HCT116 (cell line): ENCODE results near the gene ANKRD60. TPM values are rescaled to one million over a fixed set of nuclear protein-coding genes. Genes with fewer than 3 reads are reported as not detected.

Experiments
- ATAC-seq: fragments of 200-7000 bp; cut with Tn5 transposase; 2 replicates; pipeline ENCODE4 v1.9.1; 2020; ENCODE audit warnings: mild to moderate bottlenecking, moderate library complexity
- BruUV-seq: library from RNA; stranded (reverse); fragments of 400-500 nt; replicated peaks from 2 replicates; lab custom pipeline; 2021; lab: Mats Ljungman, UMichigan
- CTCF ChIA-PET: fragments of 300-600 bp; sonication (Branson Sonifier 250); formaldehyde crosslinking; loops from one replicate; lab custom pipeline; 2021; ENCODE audit warnings: antibody characterized with exemption; lab: Charles Lee
- POLR2A ChIA-PET: fragments of 300-600, 350-600 bp; sonication (Branson Sonifier 250); formaldehyde crosslinking; loops from one replicate; lab custom pipeline; 2021; ENCODE audit warnings: antibody characterized with exemption; lab: Charles Lee
- RAD21 ChIA-PET, 2 experiments: fragments of 300-600 bp; sonication (Branson Sonifier 250); formaldehyde crosslinking; loops; one replicate each; lab custom pipeline; 2023; ENCODE audit warnings: low total read pairs in 2 of 2; ENCODE audit not compliant: uncharacterized antibody in 2 of 2, unreplicated experiment in 2 of 2, low non-redundant PET in 1 of 2; lab: Charles Lee
- DNase-seq: peaks from one replicate; pipeline ENCODE4 v3.0.0-alpha.2; 2010; ENCODE audit warnings: low read depth, low spot score
- H2AFZ ChIP-seq: fragments of 200-600 bp; shearing (Covaris generic), sonication (generic); 2 replicates; pipeline ENCODE4 v1.6.1; 2017; ENCODE audit warnings: low read depth, mixed run types, mixed read lengths, antibody characterized with exemption, low read length; ENCODE audit not compliant: poor library complexity, severe bottlenecking
- H3K27ac ChIP-seq: 2 replicates; pipeline ENCODE4 v1.5.1; 2012; ENCODE audit warnings: low read depth, low read length
- H3K27me3 ChIP-seq: fragments of 200-600 bp; sonication (generic); 2 replicates; pipeline ENCODE4 v1.6.1; 2016; ENCODE audit warnings: mixed run types, low read length, mixed read lengths; ENCODE audit not compliant: insufficient read depth
- H3K36me3 ChIP-seq, 2 experiments: fragments of 200-500 bp in 1 of 2; fragments of 200-600 bp in 1 of 2; sonication (Bioruptor generic) in 1 of 2; sonication (generic) in 1 of 2; 2 replicates each; pipeline versions ENCODE4 v1.5.1 to v1.6.1; 2014 to 2016; ENCODE audit warnings: low read length in 2 of 2, inconsistent platforms in 1 of 2, mixed read lengths in 1 of 2, mixed run types in 1 of 2; ENCODE audit not compliant: insufficient read depth in 2 of 2, control insufficient read depth in 1 of 2
- H3K4me1 ChIP-seq, 2 experiments: fragments of 200-600 bp in 1 of 2; sonication (generic) in 1 of 2; 2 replicates each; pipeline versions ENCODE4 v1.5.1 to v1.6.1; 2012 to 2017; ENCODE audit warnings: low read length in 2 of 2, inconsistent platforms in 1 of 2, mild to moderate bottlenecking in 1 of 2, mixed read lengths in 1 of 2, mixed run types in 1 of 2, moderate library complexity in 1 of 2; ENCODE audit not compliant: insufficient read depth in 2 of 2, control insufficient read depth in 1 of 2
- H3K4me2 ChIP-seq: fragments of 200-600 bp; sonication (generic); 2 replicates; pipeline ENCODE4 v1.6.1; 2017; ENCODE audit warnings: mixed run types, low read length, mixed read lengths
- H3K4me3 ChIP-seq, 2 experiments: fragments of 200-600 bp in 1 of 2; sonication (generic) in 1 of 2; replicated peaks in 1 of 2; 2 replicates each; pipeline ENCODE4 v1.5.1; 2011 to 2016; ENCODE audit warnings: low read length in 2 of 2, control low read depth in 1 of 2, low read depth in 1 of 2, mild to moderate bottlenecking in 1 of 2, mixed read lengths in 1 of 2, mixed run types in 1 of 2
- H3K79me2 ChIP-seq: fragments of 200-600 bp; sonication (generic); 2 replicates; pipeline ENCODE4 v1.6.1; 2017; ENCODE audit warnings: mild to moderate bottlenecking, mixed run types, low read length, moderate library complexity, mixed read lengths; ENCODE audit not compliant: insufficient read depth
- H3K9ac ChIP-seq: fragments of 200-600 bp; sonication (generic); 2 replicates; pipeline ENCODE4 v1.6.1; 2016; ENCODE audit warnings: low read length, mixed read lengths
- H3K9me2 ChIP-seq: fragments of 200-600 bp; sonication (generic), shearing (Covaris generic); 2 replicates; pipeline ENCODE4 v1.6.1; 2017; ENCODE audit warnings: mixed run types, mild to moderate bottlenecking, moderate library complexity; ENCODE audit not compliant: insufficient read depth
- H3K9me3 ChIP-seq, 2 experiments: fragments of 200-500 bp in 1 of 2; fragments of 200-600 bp in 1 of 2; sonication (Bioruptor generic) in 1 of 2; sonication (generic) in 1 of 2; 2 replicates each; pipeline ENCODE4 v1.6.1; 2014 to 2017; ENCODE audit warnings: low read length in 2 of 2, mixed read lengths in 2 of 2, inconsistent platforms in 1 of 2, low read depth in 1 of 2, mild to moderate bottlenecking in 1 of 2, mixed run types in 1 of 2, moderate library complexity in 1 of 2; ENCODE audit not compliant: control insufficient read depth in 1 of 2, insufficient read depth in 1 of 2
- H4K20me1 ChIP-seq: fragments of 200-600 bp; sonication (generic), shearing (Covaris generic); 2 replicates; pipeline ENCODE4 v1.6.1; 2017; ENCODE audit warnings: mixed run types, mild to moderate bottlenecking, moderate library complexity; ENCODE audit not compliant: insufficient read depth
- EGR1 ChIP-seq: IDR thresholded peaks from 2 replicates; pipeline ENCODE4 v1.6.1; 2012; ENCODE audit warnings: low read depth
- EZH2phosphoT487 ChIP-seq: fragments of 200-600 bp; IDR thresholded peaks from 2 replicates; pipeline ENCODE4 v1.6.1; 2018; ENCODE audit warnings: antibody characterized with exemption, borderline replicate concordance
- FOSL1 ChIP-seq: IDR thresholded peaks from 2 replicates; pipeline ENCODE4 v1.6.1; 2012; ENCODE audit warnings: low read depth
- JUND ChIP-seq: IDR thresholded peaks from 2 replicates; pipeline ENCODE4 v1.6.1; 2012
- POLR2AphosphoS5 ChIP-seq: IDR thresholded peaks from 2 replicates; pipeline ENCODE4 v1.6.1; 2011; ENCODE audit warnings: mild to moderate bottlenecking, low read depth, low read length, moderate library complexity
- SIN3A ChIP-seq: IDR thresholded peaks from 2 replicates; pipeline ENCODE4 v1.6.1; 2012; ENCODE audit warnings: low read depth
- SP1 ChIP-seq: IDR thresholded peaks from 2 replicates; pipeline ENCODE4 v1.6.1; 2012; ENCODE audit warnings: low read depth
- TCF7L2 ChIP-seq: IDR thresholded peaks from 2 replicates; pipeline ENCODE4 v1.7.0; 2011; ENCODE audit warnings: borderline replicate concordance, inconsistent platforms; ENCODE audit not compliant: insufficient read depth, insufficient read length; ENCODE audit errors: extremely low read depth
- intact Hi-C: fragments of 100-400 bp; cut with micrococcal nuclease; formaldehyde crosslinking; loops from 2 replicates; pipeline ENCODE4 v1.10.0; 2022
- total RNA-seq: library from RNA; stranded (reverse); gene quantifications from one replicate; pipeline ENCODE4 v1.2.1, GENCODE V29; 2021; ENCODE audit not compliant: unreplicated experiment
- TF ChIP-seq, protein P1 (sequence below): IDR thresholded peaks from 2 replicates; pipeline ENCODE4 v1.6.1; 2012
- TF ChIP-seq, protein P2 (sequence below): IDR thresholded peaks from 2 replicates; pipeline ENCODE4 v1.6.1; 2012
- TF ChIP-seq, protein P3 (sequence below): IDR thresholded peaks from 2 replicates; pipeline ENCODE4 v1.6.1; 2012; ENCODE audit warnings: low read depth
- TF ChIP-seq, protein P4 (sequence below), 3 experiments: fragments of 200-600 bp in 1 of 3; sonication (generic) in 1 of 3; IDR thresholded peaks in 2 of 3; conservative IDR thresholded peaks in 1 of 3; 2 replicates each; pipeline ENCODE4 v1.5.1; 2012 to 2017; ENCODE audit warnings: low read depth in 2 of 3, low read length in 2 of 3, antibody characterized with exemption in 1 of 3, borderline replicate concordance in 1 of 3, control low read depth in 1 of 3, mild to moderate bottlenecking in 1 of 3, mixed read lengths in 1 of 3, mixed run types in 1 of 3, moderate library complexity in 1 of 3; ENCODE audit not compliant: insufficient read depth in 1 of 3

The ANKRD60 gene
- total RNA-seq, 1 experiment from 2014 or later = not detected

DNA sequence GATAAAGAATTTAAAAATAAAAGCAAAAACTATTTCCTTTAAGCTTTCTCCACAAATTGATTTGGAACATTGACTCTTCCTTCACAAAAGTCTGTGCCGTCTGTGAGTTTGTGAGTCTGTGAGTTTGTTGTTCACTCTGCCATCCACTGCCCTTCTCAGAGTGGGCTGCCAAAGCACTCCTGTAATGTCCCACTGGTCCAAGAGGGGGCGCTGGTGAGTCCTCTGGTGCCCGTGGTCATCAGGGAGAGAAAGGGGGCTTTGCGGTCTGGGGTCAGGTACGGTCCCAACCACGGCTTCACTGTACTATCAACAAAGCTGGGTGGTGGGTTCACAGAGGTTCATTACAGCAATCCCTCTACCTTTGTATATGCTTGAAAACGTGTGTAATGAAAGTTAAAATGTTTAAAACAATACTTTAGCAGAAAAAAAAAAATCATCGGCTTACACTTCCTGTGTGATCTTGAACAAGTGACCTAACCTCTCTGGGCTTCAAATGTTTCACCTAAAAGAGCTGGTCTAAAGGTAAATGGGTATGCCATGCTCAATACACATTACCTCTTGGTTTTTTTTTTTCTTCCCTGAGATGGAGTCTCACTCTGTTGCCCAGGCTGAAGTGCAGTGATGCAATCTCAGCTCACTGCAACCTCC is 5.6 kb upstream of the ANKRD60 start:
- ATAC-seq (peak; percentile 58), DNase-seq (no peak)
- intact Hi-C loops = loop anchor here (10.0 kb wide), 2 partner anchors 601 to 1221 kb away; no protein-coding TSS in a partner anchor

DNA sequence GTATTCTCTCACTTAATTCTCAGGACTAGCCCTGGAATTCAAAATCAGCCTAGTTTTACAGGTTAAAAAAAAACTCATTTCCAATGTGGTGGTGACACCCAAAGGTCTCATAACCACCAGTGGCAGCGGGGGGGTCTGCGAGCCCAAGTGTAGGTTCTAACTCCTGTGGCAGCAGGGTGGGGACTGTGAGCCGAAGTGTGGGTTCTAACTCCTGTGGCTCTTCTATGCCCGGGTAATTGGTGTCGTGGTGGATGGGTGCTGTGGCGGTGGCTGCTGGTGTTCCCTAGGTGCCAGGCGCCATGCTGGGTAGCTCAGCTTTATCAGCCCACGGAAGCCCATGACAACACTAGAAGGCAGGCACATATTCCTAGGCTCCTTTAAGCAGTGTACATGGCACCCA is 4.9 kb upstream of the ANKRD60 start:
- H3K36me3 ChIP-seq = no peaks in the 10 kb centered on the region; a peak in 1 of 4 replicates
- no peak overlapping the region for H2AFZ ChIP-seq
- H3K4me3 ChIP-seq = no peak overlapping the region
- intact Hi-C loops = loop anchor here (10.0 kb wide), 2 partner anchors 601 to 1221 kb away; no protein-coding TSS in a partner anchor
- RAD21 ChIA-PET = no interaction called here
- no peaks in the 10 kb centered on the region for H3K9me3 ChIP-seq
- no peak overlapping the region for H3K4me2 ChIP-seq
- no peaks in the 10 kb centered on the region; the same call in 1 of the 2 replicates for H4K20me1 ChIP-seq
- ATAC-seq (no peak), DNase-seq (no peak)
- H3K79me2 ChIP-seq = no peaks in the 10 kb centered on the region
- POLR2A ChIA-PET = no interaction called here
- no TSS peak for BruUV-seq
- no peaks in the 10 kb centered on the region for H3K4me1 ChIP-seq
- CTCF ChIA-PET = no interaction called here
- no peaks in the 10 kb centered on the region for H3K9me2 ChIP-seq
- no peak overlapping the region for H3K9ac ChIP-seq
- no peak overlapping the region for H3K27ac ChIP-seq
- H3K27me3 ChIP-seq = no peaks in the 10 kb centered on the region
- TF ChIP-seq EZH2phosphoT487 (no peak), TCF7L2 (no peak), SIN3A (no peak), EGR1 (no peak), FOSL1 (no peak), JUND (no peak), SP1 (no peak)
- TF ChIP-seq, protein P1, sequence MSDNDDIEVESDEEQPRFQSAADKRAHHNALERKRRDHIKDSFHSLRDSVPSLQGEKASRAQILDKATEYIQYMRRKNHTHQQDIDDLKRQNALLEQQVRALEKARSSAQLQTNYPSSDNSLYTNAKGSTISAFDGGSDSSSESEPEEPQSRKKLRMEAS = no peak
- TF ChIP-seq, protein P2, sequence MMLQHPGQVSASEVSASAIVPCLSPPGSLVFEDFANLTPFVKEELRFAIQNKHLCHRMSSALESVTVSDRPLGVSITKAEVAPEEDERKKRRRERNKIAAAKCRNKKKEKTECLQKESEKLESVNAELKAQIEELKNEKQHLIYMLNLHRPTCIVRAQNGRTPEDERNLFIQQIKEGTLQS = no peak
- TF ChIP-seq, protein P3, sequence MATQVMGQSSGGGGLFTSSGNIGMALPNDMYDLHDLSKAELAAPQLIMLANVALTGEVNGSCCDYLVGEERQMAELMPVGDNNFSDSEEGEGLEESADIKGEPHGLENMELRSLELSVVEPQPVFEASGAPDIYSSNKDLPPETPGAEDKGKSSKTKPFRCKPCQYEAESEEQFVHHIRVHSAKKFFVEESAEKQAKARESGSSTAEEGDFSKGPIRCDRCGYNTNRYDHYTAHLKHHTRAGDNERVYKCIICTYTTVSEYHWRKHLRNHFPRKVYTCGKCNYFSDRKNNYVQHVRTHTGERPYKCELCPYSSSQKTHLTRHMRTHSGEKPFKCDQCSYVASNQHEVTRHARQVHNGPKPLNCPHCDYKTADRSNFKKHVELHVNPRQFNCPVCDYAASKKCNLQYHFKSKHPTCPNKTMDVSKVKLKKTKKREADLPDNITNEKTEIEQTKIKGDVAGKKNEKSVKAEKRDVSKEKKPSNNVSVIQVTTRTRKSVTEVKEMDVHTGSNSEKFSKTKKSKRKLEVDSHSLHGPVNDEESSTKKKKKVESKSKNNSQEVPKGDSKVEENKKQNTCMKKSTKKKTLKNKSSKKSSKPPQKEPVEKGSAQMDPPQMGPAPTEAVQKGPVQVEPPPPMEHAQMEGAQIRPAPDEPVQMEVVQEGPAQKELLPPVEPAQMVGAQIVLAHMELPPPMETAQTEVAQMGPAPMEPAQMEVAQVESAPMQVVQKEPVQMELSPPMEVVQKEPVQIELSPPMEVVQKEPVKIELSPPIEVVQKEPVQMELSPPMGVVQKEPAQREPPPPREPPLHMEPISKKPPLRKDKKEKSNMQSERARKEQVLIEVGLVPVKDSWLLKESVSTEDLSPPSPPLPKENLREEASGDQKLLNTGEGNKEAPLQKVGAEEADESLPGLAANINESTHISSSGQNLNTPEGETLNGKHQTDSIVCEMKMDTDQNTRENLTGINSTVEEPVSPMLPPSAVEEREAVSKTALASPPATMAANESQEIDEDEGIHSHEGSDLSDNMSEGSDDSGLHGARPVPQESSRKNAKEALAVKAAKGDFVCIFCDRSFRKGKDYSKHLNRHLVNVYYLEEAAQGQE = no peak

More for the DNA sequence above, 5.6 kb upstream of the ANKRD60 start:
- POLR2A ChIA-PET = no interaction called here
- Histone ChIP-seq H3K4me2 (no peak overlapping the region), H3K4me1 (no peaks in the 10 kb centered on the region), H3K27me3 (no peaks in the 10 kb centered on the region), H3K79me2 (no peaks in the 10 kb centered on the region), H3K4me3 (no peak overlapping the region), H3K27ac (no peak overlapping the region), H3K9ac (no peak overlapping the region), H3K9me2 (no peaks in the 10 kb centered on the region), H3K36me3 (no peaks in the 10 kb centered on the region; a peak in 1 of 4 replicates), H4K20me1 (no peaks in the 10 kb centered on the region; the same call in 1 of the 2 replicates), H2AFZ (no peak overlapping the region), H3K9me3 (no peaks in the 10 kb centered on the region)
- no TSS peak for BruUV-seq
- RAD21 ChIA-PET = no interaction called here
- CTCF ChIA-PET = interaction anchor here (1.5 to 2.5 kb wide), 2 partner anchors 10 kb away, joined by 3 to 8 read pairs; no protein-coding TSS in a partner anchor
- TF ChIP-seq, protein P4, sequence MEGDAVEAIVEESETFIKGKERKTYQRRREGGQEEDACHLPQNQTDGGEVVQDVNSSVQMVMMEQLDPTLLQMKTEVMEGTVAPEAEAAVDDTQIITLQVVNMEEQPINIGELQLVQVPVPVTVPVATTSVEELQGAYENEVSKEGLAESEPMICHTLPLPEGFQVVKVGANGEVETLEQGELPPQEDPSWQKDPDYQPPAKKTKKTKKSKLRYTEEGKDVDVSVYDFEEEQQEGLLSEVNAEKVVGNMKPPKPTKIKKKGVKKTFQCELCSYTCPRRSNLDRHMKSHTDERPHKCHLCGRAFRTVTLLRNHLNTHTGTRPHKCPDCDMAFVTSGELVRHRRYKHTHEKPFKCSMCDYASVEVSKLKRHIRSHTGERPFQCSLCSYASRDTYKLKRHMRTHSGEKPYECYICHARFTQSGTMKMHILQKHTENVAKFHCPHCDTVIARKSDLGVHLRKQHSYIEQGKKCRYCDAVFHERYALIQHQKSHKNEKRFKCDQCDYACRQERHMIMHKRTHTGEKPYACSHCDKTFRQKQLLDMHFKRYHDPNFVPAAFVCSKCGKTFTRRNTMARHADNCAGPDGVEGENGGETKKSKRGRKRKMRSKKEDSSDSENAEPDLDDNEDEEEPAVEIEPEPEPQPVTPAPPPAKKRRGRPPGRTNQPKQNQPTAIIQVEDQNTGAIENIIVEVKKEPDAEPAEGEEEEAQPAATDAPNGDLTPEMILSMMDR (IDR thresholded peaks at IDR 0.05 in 2 of 3, conservative IDR thresholded peaks at IDR 0.05 in 1 of 3; ENCODE audit: borderline replicate concordance in 1 of 3, insufficient read depth in 1 of 3, low read depth in 2 of 3, low read length in 2 of 3) = peak; percentile 20 to 96 (median 94); a peak in 5 of 6 replicates
- no peak for TF ChIP-seq POLR2AphosphoS5
